Breast epithelium (tissue), 4 donors: ENCODE measurements around the gene PLCXD1. TPM values are rescaled to one million over a fixed set of nuclear protein-coding genes. Genes with fewer than 3 reads are reported as not detected.

Experiments used
- DNase-seq, 2 donors: peaks; one replicate each; pipeline ENCODE4 v3.0.0-alpha.2; 2019; ENCODE audit warnings: low spot score in 2 of 2
- H3K27ac ChIP-seq, 2 donors: fragments of 200-600 bp; sonication (generic) in 1 of 2; one replicate each; pipeline ENCODE4 v1.5.1; 2016 to 2019; ENCODE audit warnings: mild to moderate bottlenecking in 1 of 2
- H3K27me3 ChIP-seq, 2 donors: fragments of 200-600 bp; sonication (generic) in 1 of 2; one replicate each; pipeline versions ENCODE4 v1.5.1 to v1.6.0; 2017 to 2019; ENCODE audit warnings: control low read depth in 1 of 2, mild to moderate bottlenecking in 1 of 2
- H3K36me3 ChIP-seq: fragments of 200-600 bp; one replicate; pipeline ENCODE4 v1.5.1; 2019
- H3K4me1 ChIP-seq, 2 donors: fragments of 200-600 bp; sonication (generic); one replicate each; pipeline ENCODE4 v1.5.1; 2016 to 2019; ENCODE audit warnings: control low read depth in 1 of 2
- H3K4me3 ChIP-seq, 3 donors: fragments of 200-600 bp; sonication (generic); 1 replicate in 2 of 3; 2 replicates in 1 of 3; pipeline ENCODE4 v1.5.1; 2016 to 2019; ENCODE audit warnings: mild to moderate bottlenecking in 3 of 3, moderate library complexity in 2 of 3
- H3K9me3 ChIP-seq, 2 donors: fragments of 200-600 bp; sonication (generic) in 1 of 2; one replicate each; pipeline ENCODE4 v1.5.1; 2016 to 2019; ENCODE audit warnings: control low read depth in 1 of 2
- POLR2A ChIP-seq: fragments of 450-650 bp; IDR thresholded peaks from one replicate; pipeline ENCODE4 v1.6.1; 2016; ENCODE audit warnings: antibody characterized with exemption, mild to moderate bottlenecking, moderate library complexity
- POLR2AphosphoS5 ChIP-seq, 3 donors: sonication (generic); formaldehyde crosslinking; IDR thresholded peaks; one replicate each; pipeline ENCODE4 v1.6.1; 2017; ENCODE audit warnings: antibody characterized with exemption in 3 of 3
- intact Hi-C: fragments of 100-400 bp; cut with DNase I; formaldehyde crosslinking; loops from one replicate; pipeline ENCODE4 v1.15.1; 2023; ENCODE audit warnings: low total_unique reads
- total RNA-seq, 3 donors: library from RNA; depleted of rRNA; stranded (reverse); fragments of >200 nt; gene quantifications; one replicate each; pipeline ENCODE4 v1.1.0, GENCODE V29; 2016
- TF ChIP-seq, protein P1 (sequence below), 3 donors: fragments of 450-650 bp; IDR thresholded peaks; one replicate each; pipeline ENCODE4 v1.5.1; 2016 to 2017; ENCODE audit warnings: antibody characterized with exemption in 3 of 3, mild to moderate bottlenecking in 3 of 3, moderate library complexity in 3 of 3

The PLCXD1 gene
- total RNA-seq, 3 donors from 2014 or later: 10.5 to 15.5 (median 12.3) TPM

GRCh38 chrX:331825-332495 lies 50.8 kb downstream of the PLCXD1 start:
- no peak for TF ChIP-seq POLR2A
- TF ChIP-seq, protein P1, sequence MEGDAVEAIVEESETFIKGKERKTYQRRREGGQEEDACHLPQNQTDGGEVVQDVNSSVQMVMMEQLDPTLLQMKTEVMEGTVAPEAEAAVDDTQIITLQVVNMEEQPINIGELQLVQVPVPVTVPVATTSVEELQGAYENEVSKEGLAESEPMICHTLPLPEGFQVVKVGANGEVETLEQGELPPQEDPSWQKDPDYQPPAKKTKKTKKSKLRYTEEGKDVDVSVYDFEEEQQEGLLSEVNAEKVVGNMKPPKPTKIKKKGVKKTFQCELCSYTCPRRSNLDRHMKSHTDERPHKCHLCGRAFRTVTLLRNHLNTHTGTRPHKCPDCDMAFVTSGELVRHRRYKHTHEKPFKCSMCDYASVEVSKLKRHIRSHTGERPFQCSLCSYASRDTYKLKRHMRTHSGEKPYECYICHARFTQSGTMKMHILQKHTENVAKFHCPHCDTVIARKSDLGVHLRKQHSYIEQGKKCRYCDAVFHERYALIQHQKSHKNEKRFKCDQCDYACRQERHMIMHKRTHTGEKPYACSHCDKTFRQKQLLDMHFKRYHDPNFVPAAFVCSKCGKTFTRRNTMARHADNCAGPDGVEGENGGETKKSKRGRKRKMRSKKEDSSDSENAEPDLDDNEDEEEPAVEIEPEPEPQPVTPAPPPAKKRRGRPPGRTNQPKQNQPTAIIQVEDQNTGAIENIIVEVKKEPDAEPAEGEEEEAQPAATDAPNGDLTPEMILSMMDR (IDR thresholded peaks at IDR 0.05): no peak
- TF ChIP-seq POLR2AphosphoS5 (IDR thresholded peaks at IDR 0.05): no peak
- intact Hi-C loops: no loop called here

DNA sequence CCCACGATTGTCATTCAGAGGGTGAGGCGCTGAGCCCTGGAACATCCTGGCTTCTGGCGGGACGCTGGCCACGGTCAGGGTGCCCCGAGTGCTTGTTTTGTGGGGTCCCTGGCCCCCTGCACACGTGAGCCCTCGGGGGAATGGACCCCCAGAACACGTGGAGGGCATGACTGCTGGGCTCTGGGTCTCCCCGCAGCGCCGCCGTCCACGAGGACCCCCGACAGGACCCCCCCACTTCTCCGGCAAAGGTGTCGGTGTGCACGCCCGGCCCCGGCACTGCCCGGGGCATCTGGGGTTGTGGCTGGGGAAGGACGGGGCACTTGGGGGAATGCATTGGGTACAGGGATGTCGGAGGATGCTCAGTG lies 51.3 kb downstream of the PLCXD1 start:
- intact Hi-C loops: no loop called here
- peaks cover 7 to 15% of the 10 kb centered on the region in 2 donors for H3K27me3 ChIP-seq
- TF ChIP-seq, protein P1 (IDR thresholded peaks at IDR 0.05): no peak
- H3K9me3 ChIP-seq: no peaks in the 10 kb centered on the region
- H3K4me1 ChIP-seq: no peaks in the 10 kb centered on the region
- H3K36me3 ChIP-seq: no peaks in the 10 kb centered on the region
- DNase-seq: no peak
- no peak overlapping the region for H3K27ac ChIP-seq
- no peak overlapping the region for H3K4me3 ChIP-seq

More at GRCh38 chrX:331825-332495, 50.8 kb downstream of the PLCXD1 start:
- no peaks in the 10 kb centered on the region for H3K4me1 ChIP-seq
- peak overlapping the region in 1 of 3 donors; percentile 54 for H3K4me3 ChIP-seq
- no peaks in the 10 kb centered on the region for H3K36me3 ChIP-seq
- no peaks in the 10 kb centered on the region for H3K9me3 ChIP-seq
- no peak overlapping the region for H3K27ac ChIP-seq
- DNase-seq: no peak
- peaks cover 7 to 15% of the 10 kb centered on the region in 2 donors for H3K27me3 ChIP-seq

DNA sequence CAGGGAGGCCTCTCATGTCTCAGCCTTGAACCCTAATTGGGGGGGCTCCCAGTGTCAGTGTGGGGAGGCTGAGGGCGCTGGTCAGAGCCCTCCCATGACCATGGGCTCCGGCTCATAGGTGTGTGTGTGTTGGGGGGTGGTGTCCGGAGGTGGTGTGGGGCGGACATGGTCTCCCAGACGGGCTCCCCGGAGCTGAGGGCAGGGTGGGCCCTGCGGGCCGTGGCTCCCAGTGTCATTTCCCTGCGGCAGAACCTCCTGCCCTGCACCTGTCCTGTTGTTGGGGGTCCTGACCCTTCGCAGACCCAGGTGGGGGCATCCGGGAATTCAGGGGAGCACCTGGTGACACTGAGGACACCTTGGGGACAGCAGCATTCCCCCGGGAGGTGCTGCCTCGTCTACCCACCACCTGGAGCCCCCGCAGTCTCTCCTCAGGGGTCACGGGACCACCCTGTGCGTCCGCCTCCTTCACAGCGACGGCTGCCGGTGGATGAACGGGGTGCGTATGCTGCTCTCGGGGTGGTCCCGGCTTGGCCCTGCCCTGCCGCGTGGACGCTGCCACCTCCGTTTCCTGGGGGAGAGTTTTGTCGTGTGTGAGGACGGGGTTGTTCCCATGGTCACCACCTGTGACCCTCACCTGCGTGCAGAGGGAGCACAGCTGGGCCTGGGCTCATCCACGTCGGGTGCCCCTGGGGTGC lies 51.9 kb downstream of the PLCXD1 start:
- TF ChIP-seq POLR2AphosphoS5 (IDR thresholded peaks at IDR 0.05): no peak
- TF ChIP-seq, protein P1 (IDR thresholded peaks at IDR 0.05): no peak
- no peak for TF ChIP-seq POLR2A
- no peak overlapping the region for H3K4me3 ChIP-seq
- no peak overlapping the region for H3K27ac ChIP-seq
- no peak for DNase-seq
- peaks cover 7 to 15% of the 10 kb centered on the region in 2 donors for H3K27me3 ChIP-seq
- intact Hi-C loops: no loop called here
- H3K9me3 ChIP-seq: no peaks in the 10 kb centered on the region
- H3K4me1 ChIP-seq: no peaks in the 10 kb centered on the region
- H3K36me3 ChIP-seq: no peaks in the 10 kb centered on the region

GRCh38 chrX:333611-334311 lies 52.6 kb downstream of the PLCXD1 start:
- TF ChIP-seq POLR2AphosphoS5 (IDR thresholded peaks at IDR 0.05) (no peak), POLR2A (no peak)
- TF ChIP-seq, protein P1 (IDR thresholded peaks at IDR 0.05): no peak
- Histone ChIP-seq H3K9me3 (no peaks in the 10 kb centered on the region), H3K27ac (no peak overlapping the region), H3K36me3 (no peaks in the 10 kb centered on the region), H3K4me1 (no peaks in the 10 kb centered on the region), H3K4me3 (no peak overlapping the region), H3K27me3 (peaks cover 7 to 15% of the 10 kb centered on the region in 2 donors)
- no peak for DNase-seq
- intact Hi-C loops: no loop called here
